ENCODE results near the gene KRTAP19-8. TPM values are rescaled to one million over a fixed set of nuclear protein-coding genes. Genes with fewer than 3 reads are reported as not detected.

The KRTAP19-8 gene
- total RNA-seq, 4 donors from 2014 or later = not detected

GRCh38 chr21:31003471-31003870, 34.8 kb downstream of the KRTAP19-8 start:
- H3K27ac ChIP-seq = no peak overlapping the region
- intact Hi-C loops (cut with DNase I; ENCODE audit: low total_unique reads) = no loop called here
- H3K9me3 ChIP-seq = no peaks in the 10 kb centered on the region
- in situ Hi-C loops (cut with MboI; ENCODE audit: low pct_ligation_motif_present in 1 of 4, low pct_unique_long_range_greater_than_20kb in 1 of 4, low sequenced_read_pairs in 3 of 4) = no loop called here
- no peak overlapping the region for H3K4me3 ChIP-seq
- WGBS, 2 donors (ENCODE audit: low coverage in 1 of 2) = 68 to 100% methylated on average over 1 to 10 of the region's 10 CpGs
- H3K4me1 ChIP-seq = no peaks in the 10 kb centered on the region
- H3K27me3 ChIP-seq = no peaks in the 10 kb centered on the region
- H3K36me3 ChIP-seq = no peaks in the 10 kb centered on the region
- no peak for TF ChIP-seq EP300 (IDR thresholded peaks at IDR 0.05; ENCODE audit: low read depth)
- TF ChIP-seq POLR2A (IDR thresholded peaks at IDR 0.05) = no peak
- TF ChIP-seq CTCF (IDR thresholded peaks at IDR 0.05) = no peak
- TF ChIP-seq POLR2AphosphoS5 (IDR thresholded peaks at IDR 0.05) = no peak
- DNase-seq = no peak

GRCh38 chr21:30997541-30997940, 40.7 kb downstream of the KRTAP19-8 start:
- intact Hi-C loops (cut with DNase I; ENCODE audit: low total_unique reads) (no loop called here), in situ Hi-C loops (cut with MboI; ENCODE audit: low pct_ligation_motif_present in 1 of 4, low pct_unique_long_range_greater_than_20kb in 1 of 4, low sequenced_read_pairs in 3 of 4) (no loop called here)
- Histone ChIP-seq H3K36me3 (no peaks in the 10 kb centered on the region), H3K27ac (no peak overlapping the region), H3K4me3 (no peak overlapping the region), H3K4me1 (no peaks in the 10 kb centered on the region), H3K9me3 (no peaks in the 10 kb centered on the region), H3K27me3 (no peaks in the 10 kb centered on the region)
- TF ChIP-seq EP300 (IDR thresholded peaks at IDR 0.05; ENCODE audit: low read depth) (no peak), CTCF (IDR thresholded peaks at IDR 0.05) (no peak), POLR2A (IDR thresholded peaks at IDR 0.05) (no peak), POLR2AphosphoS5 (IDR thresholded peaks at IDR 0.05) (no peak)
- 41 to 43% methylated on average over 3 of the region's 3 CpGs for WGBS, 2 donors (ENCODE audit: low coverage in 1 of 2)
- no peak for DNase-seq

GRCh38 chr21:30996728-30997127, 41.5 kb downstream of the KRTAP19-8 start:
- WGBS, 2 donors (ENCODE audit: low coverage in 1 of 2) = 50 to 60% methylated on average over 2 of the region's 2 CpGs
- in situ Hi-C loops (cut with MboI; ENCODE audit: low pct_ligation_motif_present in 1 of 4, low pct_unique_long_range_greater_than_20kb in 1 of 4, low sequenced_read_pairs in 3 of 4) = no loop called here
- no peak for TF ChIP-seq POLR2A (IDR thresholded peaks at IDR 0.05)
- TF ChIP-seq EP300 (IDR thresholded peaks at IDR 0.05; ENCODE audit: low read depth) = no peak
- TF ChIP-seq POLR2AphosphoS5 (IDR thresholded peaks at IDR 0.05) = no peak
- no peak for TF ChIP-seq CTCF (IDR thresholded peaks at IDR 0.05)

GRCh38 chr21:30994932-30995331, 43.3 kb downstream of the KRTAP19-8 start:
- H3K4me1 ChIP-seq = no peaks in the 10 kb centered on the region
- H3K4me3 ChIP-seq = no peak overlapping the region
- H3K9me3 ChIP-seq = no peaks in the 10 kb centered on the region
- intact Hi-C loops (cut with DNase I; ENCODE audit: low total_unique reads) = no loop called here
- 47 to 49% methylated on average over 4 to 5 of the region's 5 CpGs for WGBS, 2 donors (ENCODE audit: low coverage in 1 of 2)
- H3K36me3 ChIP-seq = no peaks in the 10 kb centered on the region
- H3K27ac ChIP-seq = no peak overlapping the region
- no peak for DNase-seq
- in situ Hi-C loops (cut with MboI; ENCODE audit: low pct_ligation_motif_present in 1 of 4, low pct_unique_long_range_greater_than_20kb in 1 of 4, low sequenced_read_pairs in 3 of 4) = no loop called here
- TF ChIP-seq CTCF (IDR thresholded peaks at IDR 0.05) (no peak), POLR2A (IDR thresholded peaks at IDR 0.05) (no peak), EP300 (IDR thresholded peaks at IDR 0.05; ENCODE audit: low read depth) (no peak), POLR2AphosphoS5 (IDR thresholded peaks at IDR 0.05) (no peak)
- no peaks in the 10 kb centered on the region for H3K27me3 ChIP-seq

More at GRCh38 chr21:30996728-30997127, 41.5 kb downstream of the KRTAP19-8 start:
- H3K9me3 ChIP-seq = no peaks in the 10 kb centered on the region
- intact Hi-C loops (cut with DNase I; ENCODE audit: low total_unique reads) = no loop called here
- H3K27me3 ChIP-seq = no peaks in the 10 kb centered on the region
- H3K27ac ChIP-seq = no peak overlapping the region
- H3K4me3 ChIP-seq = no peak overlapping the region
- no peak for DNase-seq
- H3K36me3 ChIP-seq = no peaks in the 10 kb centered on the region
- H3K4me1 ChIP-seq = no peaks in the 10 kb centered on the region
